Peyer's patch (tissue), 4 donors: ENCODE measurements around the gene HAGH. TPM values are rescaled to one million over a fixed set of nuclear protein-coding genes. Genes with fewer than 3 reads are reported as not detected.

Experiments used
- DNase-seq, 3 donors: peaks; one replicate each; pipeline ENCODE4 v3.0.0-alpha.2; 2017 to 2019
- H3K27ac ChIP-seq, 4 donors: fragments of 200-600 bp; sonication (generic); one replicate each; pipeline ENCODE4 v1.5.1; 2016 to 2019
- H3K27me3 ChIP-seq, 2 donors: fragments of 200-600 bp; sonication (generic); one replicate each; pipeline ENCODE4 v1.5.1; 2019
- H3K36me3 ChIP-seq, 3 donors: fragments of 200-600 bp; sonication (generic); one replicate each; pipeline ENCODE4 v1.5.1; 2016 to 2019
- H3K4me1 ChIP-seq, 4 donors: fragments of 200-600 bp; sonication (generic); one replicate each; pipeline ENCODE4 v1.5.1; 2016 to 2019
- H3K4me3 ChIP-seq, 4 donors: fragments of 200-600 bp; sonication (generic); 1 replicate in 3 of 4; 2 replicates in 1 of 4; pipeline ENCODE4 v1.5.1; 2016 to 2019; ENCODE audit warnings: mild to moderate bottlenecking in 1 of 4
- H3K9me3 ChIP-seq, 4 donors: fragments of 200-600 bp; sonication (generic); one replicate each; pipeline ENCODE4 v1.5.1; 2016 to 2019; ENCODE audit warnings: mild to moderate bottlenecking in 1 of 4
- CTCF ChIP-seq, 6 experiments: fragments of 450-650 bp in 4 of 6; fragments of 200-600 bp in 2 of 6; sonication (generic) in 1 of 6; IDR thresholded peaks; one replicate each; pipeline ENCODE4 v1.5.1; 2017 to 2019; ENCODE audit warnings: antibody characterized with exemption in 6 of 6, mild to moderate bottlenecking in 3 of 6, moderate library complexity in 1 of 6
- POLR2A ChIP-seq, 2 donors: fragments of 450-650 bp; IDR thresholded peaks; one replicate each; pipeline ENCODE4 v1.5.1; 2017; ENCODE audit warnings: antibody characterized with exemption in 2 of 2, mild to moderate bottlenecking in 2 of 2, moderate library complexity in 2 of 2
- total RNA-seq, 4 donors: library from RNA; depleted of rRNA; stranded (reverse); fragments of >200 nt; gene quantifications; one replicate each; pipeline ENCODE4 v1.1.0, GENCODE V29; 2016

The HAGH gene
- total RNA-seq, 4 donors from 2014 or later = 105 to 187 (median 155) TPM

GRCh38 chr16:1787322-1788094 lies 39.1 kb downstream of the HAGH start:
- no peak overlapping the region for H3K27ac ChIP-seq
- H3K27me3 ChIP-seq = no peaks in the 10 kb centered on the region
- no peak overlapping the region for H3K4me3 ChIP-seq
- DNase-seq = peak in 1 of 3 donors; percentile 45
- peaks cover 0 to 17% (median 0%) of the 10 kb centered on the region in 4 donors for H3K4me1 ChIP-seq
- TF ChIP-seq CTCF (IDR thresholded peaks at IDR 0.05) (no peak), POLR2A (IDR thresholded peaks at IDR 0.05) (no peak)
- peaks cover 0 to 43% (median 0%) of the 10 kb centered on the region in 3 donors for H3K36me3 ChIP-seq
- no peaks in the 10 kb centered on the region for H3K9me3 ChIP-seq

GRCh38 chr16:1787056-1787321 lies 39.6 kb downstream of the HAGH start:
- Histone ChIP-seq H3K4me3 (no peak overlapping the region), H3K4me1 (peaks cover 0 to 17% (median under 1%) of the 10 kb centered on the region in 4 donors), H3K27ac (no peak overlapping the region), H3K36me3 (peaks cover 0 to 41% (median 0%) of the 10 kb centered on the region in 3 donors), H3K9me3 (no peaks in the 10 kb centered on the region), H3K27me3 (no peaks in the 10 kb centered on the region)
- TF ChIP-seq POLR2A (IDR thresholded peaks at IDR 0.05) (no peak), CTCF (IDR thresholded peaks at IDR 0.05) (no peak)
- no peak for DNase-seq

- Histone ChIP-seq H3K4me3 (no peak overlapping the region), H3K36me3 (peaks cover 0 to 36% (median 0%) of the 10 kb centered on the region in 3 donors), H3K27ac (no peak overlapping the region), H3K4me1 (peaks cover under 1 to 20% (median 4%) of the 10 kb centered on the region in 4 donors), H3K9me3 (no peaks in the 10 kb centered on the region), H3K27me3 (no peaks in the 10 kb centered on the region)
- no peak for TF ChIP-seq CTCF (IDR thresholded peaks at IDR 0.05)
- no peak for TF ChIP-seq POLR2A (IDR thresholded peaks at IDR 0.05)
- DNase-seq = peak in 1 of 3 donors; percentile 46
These were observed 40.2 kb downstream of the HAGH start for GRCh38 chr16:1786242-1787055.

- H3K9me3 ChIP-seq = no peaks in the 10 kb centered on the region
- no peak for TF ChIP-seq CTCF (IDR thresholded peaks at IDR 0.05)
- TF ChIP-seq POLR2A (IDR thresholded peaks at IDR 0.05) = no peak
- no peak overlapping the region for H3K4me3 ChIP-seq
- no peak overlapping the region for H3K27ac ChIP-seq
- no peak for DNase-seq
- no peaks in the 10 kb centered on the region for H3K27me3 ChIP-seq
- peaks cover 0 to 36% (median 0%) of the 10 kb centered on the region in 3 donors for H3K36me3 ChIP-seq
- H3K4me1 ChIP-seq = peaks cover 3 to 26% (median 8%) of the 10 kb centered on the region in 4 donors
These were observed 40.8 kb downstream of the HAGH start for GRCh38 chr16:1785846-1786170.

GRCh38 chr16:1784977-1785845 lies 41.4 kb downstream of the HAGH start:
- Histone ChIP-seq H3K36me3 (peaks cover 0 to 36% (median 0%) of the 10 kb centered on the region in 3 donors), H3K27me3 (no peaks in the 10 kb centered on the region), H3K9me3 (no peaks in the 10 kb centered on the region), H3K27ac (no peak overlapping the region), H3K4me3 (no peak overlapping the region), H3K4me1 (peaks cover 3 to 32% (median 8%) of the 10 kb centered on the region in 4 donors)
- no peak for DNase-seq
- TF ChIP-seq CTCF (IDR thresholded peaks at IDR 0.05) (no peak), POLR2A (IDR thresholded peaks at IDR 0.05) (no peak)
